Effector memory CD4-positive, alpha-beta T cell (primary cell): ENCODE results near the gene TRPM3.

ENCODE experiments used
- DNase-seq, 3 donors: peaks; one replicate each; pipeline ENCODE4 v3.0.0-alpha.2; 2020
- H3K27ac ChIP-seq: 2 replicates; pipeline ENCODE4 v1.7.0; 2013; ENCODE audit warnings: mild to moderate bottlenecking, low read length, moderate library complexity; ENCODE audit not compliant: insufficient read depth, poor library complexity, severe bottlenecking
- H3K27me3 ChIP-seq: replicated peaks from 2 replicates; pipeline ENCODE4 v1.7.0; 2013; ENCODE audit warnings: mild to moderate bottlenecking, low read length; ENCODE audit not compliant: insufficient read depth, control insufficient read depth, poor library complexity, severe bottlenecking
- H3K36me3 ChIP-seq: 2 replicates; pipeline ENCODE4 v1.7.0; 2013; ENCODE audit warnings: mild to moderate bottlenecking, low read length, moderate library complexity; ENCODE audit not compliant: control insufficient read depth, insufficient read depth
- H3K4me1 ChIP-seq: 2 replicates; pipeline ENCODE4 v1.7.0; 2013; ENCODE audit warnings: low read length, mild to moderate bottlenecking; ENCODE audit not compliant: control insufficient read depth, insufficient read depth, poor library complexity, severe bottlenecking
- H3K4me3 ChIP-seq: 2 replicates; pipeline ENCODE4 v1.7.0; 2013; ENCODE audit warnings: low read length, low read depth, mild to moderate bottlenecking; ENCODE audit not compliant: insufficient read depth, poor library complexity, severe bottlenecking
- H3K9me3 ChIP-seq: 2 replicates; pipeline ENCODE4 v1.7.0; 2013; ENCODE audit warnings: mild to moderate bottlenecking, low read length, moderate library complexity; ENCODE audit not compliant: control insufficient read depth

TRPM3 gene

GRCh38 chr9:70561786-70562395 lies 559.5 kb downstream of the TRPM3 start:
- Histone ChIP-seq H3K27ac (no peak overlapping the region), H3K27me3 (no peaks in the 10 kb centered on the region), H3K4me3 (no peak overlapping the region), H3K9me3 (no peaks in the 10 kb centered on the region), H3K36me3 (no peaks in the 10 kb centered on the region), H3K4me1 (peaks cover 20% of the 10 kb centered on the region)
- no peak for DNase-seq

- H3K27ac ChIP-seq: no peak overlapping the region
- H3K27me3 ChIP-seq: no peaks in the 10 kb centered on the region
- no peaks in the 10 kb centered on the region for H3K9me3 ChIP-seq
- no peak overlapping the region for H3K4me3 ChIP-seq
- H3K36me3 ChIP-seq: no peaks in the 10 kb centered on the region
- DNase-seq: no peak
- peaks cover 20% of the 10 kb centered on the region for H3K4me1 ChIP-seq
Observed at GRCh38 chr9:70561111-70561510, 560.3 kb downstream of the TRPM3 start.

- H3K36me3 ChIP-seq: no peaks in the 10 kb centered on the region
- H3K4me3 ChIP-seq: no peak overlapping the region
- H3K27ac ChIP-seq: no peak overlapping the region
- no peaks in the 10 kb centered on the region for H3K27me3 ChIP-seq
- no peaks in the 10 kb centered on the region for H3K9me3 ChIP-seq
- H3K4me1 ChIP-seq: peaks cover 11% of the 10 kb centered on the region
- DNase-seq: no peak
Observed at GRCh38 chr9:70559102-70559501, 562.3 kb downstream of the TRPM3 start.

- DNase-seq: no peak
- Histone ChIP-seq H3K9me3 (no peaks in the 10 kb centered on the region), H3K36me3 (no peaks in the 10 kb centered on the region), H3K27ac (no peak overlapping the region), H3K27me3 (no peaks in the 10 kb centered on the region), H3K4me1 (peaks cover 3% of the 10 kb centered on the region), H3K4me3 (no peak overlapping the region)
Observed at GRCh38 chr9:70557661-70558369, 563.6 kb downstream of the TRPM3 start.

GRCh38 chr9:70556771-70557170 lies 564.6 kb downstream of the TRPM3 start:
- H3K4me3 ChIP-seq: no peak overlapping the region
- no peaks in the 10 kb centered on the region for H3K27me3 ChIP-seq
- H3K4me1 ChIP-seq: no peaks in the 10 kb centered on the region
- H3K36me3 ChIP-seq: no peaks in the 10 kb centered on the region
- H3K27ac ChIP-seq: no peak overlapping the region
- no peaks in the 10 kb centered on the region for H3K9me3 ChIP-seq
- no peak for DNase-seq

- Histone ChIP-seq H3K27ac (no peak overlapping the region), H3K4me3 (no peak overlapping the region), H3K9me3 (no peaks in the 10 kb centered on the region), H3K36me3 (no peaks in the 10 kb centered on the region), H3K4me1 (no peaks in the 10 kb centered on the region), H3K27me3 (no peaks in the 10 kb centered on the region)
- no peak for DNase-seq
Observed at GRCh38 chr9:70554881-70555280, 566.5 kb downstream of the TRPM3 start.

GRCh38 chr9:70553707-70554673 lies 567.4 kb downstream of the TRPM3 start:
- no peak for DNase-seq
- Histone ChIP-seq H3K27me3 (no peaks in the 10 kb centered on the region), H3K4me3 (no peak overlapping the region), H3K4me1 (no peaks in the 10 kb centered on the region), H3K9me3 (no peaks in the 10 kb centered on the region), H3K27ac (no peak overlapping the region), H3K36me3 (no peaks in the 10 kb centered on the region)

- no peak for DNase-seq
- Histone ChIP-seq H3K27me3 (no peaks in the 10 kb centered on the region), H3K4me3 (no peak overlapping the region)
Observed at GRCh38 chr9:70552561-70552960, 568.9 kb downstream of the TRPM3 start.

GRCh38 chr9:70551801-70552200 lies 569.6 kb downstream of the TRPM3 start:
- Histone ChIP-seq H3K27ac (no peak overlapping the region), H3K36me3 (no peaks in the 10 kb centered on the region), H3K4me3 (no peak overlapping the region), H3K4me1 (no peaks in the 10 kb centered on the region), H3K27me3 (no peaks in the 10 kb centered on the region), H3K9me3 (no peaks in the 10 kb centered on the region)
- DNase-seq: no peak

More at GRCh38 chr9:70552561-70552960, 568.9 kb downstream of the TRPM3 start:
- H3K36me3 ChIP-seq: no peaks in the 10 kb centered on the region
- H3K27ac ChIP-seq: no peak overlapping the region
- H3K4me1 ChIP-seq: no peaks in the 10 kb centered on the region
- no peaks in the 10 kb centered on the region for H3K9me3 ChIP-seq

GRCh38 chr9:70551396-70551795 lies 570.0 kb downstream of the TRPM3 start:
- no peak overlapping the region for H3K4me3 ChIP-seq
- no peaks in the 10 kb centered on the region for H3K36me3 ChIP-seq
- DNase-seq: no peak
- no peaks in the 10 kb centered on the region for H3K9me3 ChIP-seq
- no peaks in the 10 kb centered on the region for H3K4me1 ChIP-seq
- no peaks in the 10 kb centered on the region for H3K27me3 ChIP-seq
- no peak overlapping the region for H3K27ac ChIP-seq
